DOHH2 (cell line): Measurements from ENCODE around the gene UPF3A.
"Not testable (repeated sequence)": the region's sequence is repeated elsewhere in the genome, so short reads cannot be mapped to it uniquely, and the experiment has no call there.

Source experiments
- H3F3A ChIP-seq: fragments of 200-600 bp; sonication (generic), shearing (Covaris generic); 2 replicates; pipeline ENCODE4 v1.6.0; 2016; ENCODE audit warnings: antibody characterized with exemption, mild to moderate bottlenecking; ENCODE audit not compliant: control insufficient read depth, insufficient read depth
- H3K27ac ChIP-seq: fragments of 200-600 bp; sonication (generic); 2 replicates; pipeline ENCODE4 v1.5.1; 2014; ENCODE audit warnings: low read depth, mild to moderate bottlenecking, low read length, moderate library complexity
- H3K27me3 ChIP-seq: fragments of 200-600 bp; sonication (generic); 2 replicates; pipeline ENCODE4 v1.6.1; 2014; ENCODE audit warnings: mild to moderate bottlenecking, low read length, mixed read lengths; ENCODE audit not compliant: control insufficient read depth
- H3K36me3 ChIP-seq: fragments of 200-600 bp; sonication (generic); 2 replicates; pipeline ENCODE4 v1.6.1; 2014; ENCODE audit warnings: mild to moderate bottlenecking, low read length, moderate library complexity, mixed read lengths; ENCODE audit not compliant: control insufficient read depth
- H3K4me1 ChIP-seq: fragments of 200-600 bp; sonication (generic); 2 replicates; pipeline ENCODE4 v1.6.1; 2014; ENCODE audit warnings: mild to moderate bottlenecking, low read length, mixed read lengths; ENCODE audit not compliant: control insufficient read depth
- H3K4me2 ChIP-seq: fragments of 200-600 bp; sonication (generic); 2 replicates; pipeline ENCODE4 v1.6.0; 2014; ENCODE audit warnings: mild to moderate bottlenecking, low read length, moderate library complexity
- H3K4me3 ChIP-seq: fragments of 200-600 bp; sonication (generic); 2 replicates; pipeline ENCODE4 v1.5.1; 2014; ENCODE audit warnings: mild to moderate bottlenecking, low read length, mixed read lengths
- H3K79me2 ChIP-seq: fragments of 200-600 bp; sonication (generic); 2 replicates; pipeline ENCODE4 v1.6.1; 2014; ENCODE audit warnings: mild to moderate bottlenecking, low read length, mixed read lengths; ENCODE audit not compliant: control insufficient read depth
- H3K9me2 ChIP-seq: fragments of 200-600 bp; sonication (generic); replicated peaks from 2 replicates; pipeline ENCODE4 v1.6.1; 2014; ENCODE audit warnings: mild to moderate bottlenecking, low read length, mixed read lengths; ENCODE audit not compliant: control insufficient read depth
- H3K9me3 ChIP-seq: fragments of 200-600 bp; sonication (generic); 2 replicates; pipeline ENCODE4 v1.6.1; 2014; ENCODE audit warnings: antibody characterized with exemption, low read length, mixed read lengths; ENCODE audit not compliant: control insufficient read depth, insufficient read depth
- H4K20me1 ChIP-seq: fragments of 200-600 bp; sonication (generic); 2 replicates; pipeline ENCODE4 v1.6.0; 2014; ENCODE audit warnings: low read depth, mild to moderate bottlenecking, antibody characterized with exemption, low read length, moderate library complexity; ENCODE audit not compliant: control insufficient read depth, insufficient read depth
- CTCF ChIP-seq: fragments of 200-600 bp; sonication (generic); IDR thresholded peaks from one replicate; pipeline ENCODE4 v1.5.1; 2014; ENCODE audit warnings: antibody characterized with exemption, mild to moderate bottlenecking, low read depth, low read length; ENCODE audit not compliant: poor library complexity, severe bottlenecking
- EZH2phosphoT487 ChIP-seq: fragments of 200-600 bp; sonication (generic); IDR thresholded peaks from 2 replicates; pipeline ENCODE4 v1.6.1; 2017; ENCODE audit warnings: borderline replicate concordance, mild to moderate bottlenecking, antibody characterized with exemption, low read length, moderate library complexity, mixed read lengths

The UPF3A gene

DNA sequence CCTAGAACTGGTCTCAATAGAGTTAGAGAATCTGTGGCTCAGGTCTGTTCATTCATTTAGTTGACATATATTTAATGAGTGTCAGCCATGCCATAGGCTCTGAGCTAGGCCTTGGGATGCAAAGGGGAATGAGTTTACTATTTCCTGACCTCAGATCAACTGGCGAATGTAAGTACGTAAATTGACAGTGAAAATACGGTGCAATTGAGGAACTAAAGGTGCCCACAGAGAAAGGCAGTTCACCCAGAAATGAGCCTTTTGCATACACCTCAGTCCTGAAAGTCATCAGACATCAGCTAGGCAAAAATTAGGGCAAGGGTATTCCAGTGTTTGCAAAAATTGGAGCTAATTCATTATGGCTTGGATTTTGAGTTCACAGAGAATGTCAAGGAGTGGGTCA lies 20.6 kb upstream of the UPF3A start:
- no peak overlapping the region for H3K27ac ChIP-seq
- no peaks in the 10 kb centered on the region for H4K20me1 ChIP-seq
- no peaks in the 10 kb centered on the region for H3K4me1 ChIP-seq
- H3K36me3 ChIP-seq = peaks cover 87% of the 10 kb centered on the region
- H3K27me3 ChIP-seq = no peaks in the 10 kb centered on the region
- no peaks in the 10 kb centered on the region for H3K79me2 ChIP-seq
- H3F3A ChIP-seq = no peaks in the 10 kb centered on the region
- TF ChIP-seq EZH2phosphoT487 (no peak), CTCF (no peak)
- H3K4me3 ChIP-seq = no peak overlapping the region
- no peaks in the 10 kb centered on the region for H3K9me3 ChIP-seq
- H3K9me2 ChIP-seq = no peaks in the 10 kb centered on the region
- no peak overlapping the region for H3K4me2 ChIP-seq

GRCh38 chr13:114261328-114261965 lies 20.0 kb upstream of the UPF3A start:
- Histone ChIP-seq H3K4me1 (no peaks in the 10 kb centered on the region), H3K27ac (no peak overlapping the region), H3K4me3 (no peak overlapping the region), H4K20me1 (no peaks in the 10 kb centered on the region), H3K79me2 (no peaks in the 10 kb centered on the region), H3K4me2 (no peak overlapping the region), H3F3A (no peaks in the 10 kb centered on the region), H3K9me3 (no peaks in the 10 kb centered on the region), H3K9me2 (no peaks in the 10 kb centered on the region), H3K36me3 (peaks cover 87% of the 10 kb centered on the region), H3K27me3 (no peaks in the 10 kb centered on the region)
- TF ChIP-seq CTCF = no peak
- TF ChIP-seq EZH2phosphoT487 = no peak

DNA sequence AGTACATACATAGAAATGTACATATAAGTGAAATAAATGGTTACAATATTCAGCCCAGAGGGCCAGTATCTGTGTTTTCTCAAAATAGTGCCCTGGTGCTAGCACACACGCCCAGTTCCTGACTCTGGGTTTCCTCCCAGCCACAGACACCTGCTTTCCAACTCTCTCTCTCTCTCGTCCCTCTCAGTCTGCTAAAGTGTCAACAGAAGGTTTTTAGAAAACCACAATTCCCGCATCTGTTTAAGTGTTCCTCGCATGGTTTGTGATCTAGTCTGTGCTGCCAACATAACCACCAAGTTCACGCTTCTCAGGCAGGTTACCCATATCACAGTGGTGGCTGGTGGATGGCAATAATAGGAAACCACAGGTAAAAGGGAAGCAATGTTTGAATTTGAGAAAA lies 17.8 kb upstream of the UPF3A start:
- Histone ChIP-seq H3K9me3 (no peaks in the 10 kb centered on the region), H3K4me3 (no peak overlapping the region), H3K27ac (no peak overlapping the region), H4K20me1 (no peaks in the 10 kb centered on the region), H3K79me2 (no peaks in the 10 kb centered on the region), H3K4me1 (no peaks in the 10 kb centered on the region), H3K27me3 (no peaks in the 10 kb centered on the region), H3K4me2 (no peak overlapping the region), H3K36me3 (peaks cover 89% of the 10 kb centered on the region), H3F3A (no peaks in the 10 kb centered on the region), H3K9me2 (no peaks in the 10 kb centered on the region)
- TF ChIP-seq EZH2phosphoT487 (no peak), CTCF (no peak)

DNA sequence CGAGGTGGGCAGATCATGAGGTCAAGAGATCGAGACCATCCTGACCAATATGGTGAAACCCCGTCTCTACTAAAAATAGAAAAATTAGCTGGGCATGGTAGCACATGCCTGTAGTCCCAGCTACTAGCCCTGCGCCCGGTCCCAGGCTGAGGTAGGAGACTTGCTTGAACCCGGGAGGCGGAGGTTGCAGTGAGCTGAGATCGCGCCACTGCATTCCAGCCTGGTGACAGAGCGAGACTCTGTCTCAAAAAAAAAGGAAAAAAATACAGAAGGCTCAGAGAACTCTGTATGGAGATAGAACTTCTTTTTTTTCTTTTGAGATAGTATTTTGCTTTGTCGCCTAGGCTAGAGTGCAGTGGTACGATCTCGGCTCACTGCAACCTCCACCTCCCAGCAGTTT lies 17.1 kb upstream of the UPF3A start:
- not testable (repeated sequence) for H3K4me1 ChIP-seq, H4K20me1 ChIP-seq, H3K79me2 ChIP-seq, H3K4me2 ChIP-seq, H3K27ac ChIP-seq, H3K9me2 ChIP-seq, H3K9me3 ChIP-seq, H3F3A ChIP-seq, H3K27me3 ChIP-seq, H3K4me3 ChIP-seq
- peaks cover 91% of the 10 kb centered on the region for H3K36me3 ChIP-seq
